HuH-7 (cell line): ENCODE results near the gene ARHGEF17.

Experiments used
- DNase-seq: peaks from one replicate; pipeline ENCODE4 v3.0.0; 2011; ENCODE audit warnings: low spot score

ARHGEF17 gene

DNA sequence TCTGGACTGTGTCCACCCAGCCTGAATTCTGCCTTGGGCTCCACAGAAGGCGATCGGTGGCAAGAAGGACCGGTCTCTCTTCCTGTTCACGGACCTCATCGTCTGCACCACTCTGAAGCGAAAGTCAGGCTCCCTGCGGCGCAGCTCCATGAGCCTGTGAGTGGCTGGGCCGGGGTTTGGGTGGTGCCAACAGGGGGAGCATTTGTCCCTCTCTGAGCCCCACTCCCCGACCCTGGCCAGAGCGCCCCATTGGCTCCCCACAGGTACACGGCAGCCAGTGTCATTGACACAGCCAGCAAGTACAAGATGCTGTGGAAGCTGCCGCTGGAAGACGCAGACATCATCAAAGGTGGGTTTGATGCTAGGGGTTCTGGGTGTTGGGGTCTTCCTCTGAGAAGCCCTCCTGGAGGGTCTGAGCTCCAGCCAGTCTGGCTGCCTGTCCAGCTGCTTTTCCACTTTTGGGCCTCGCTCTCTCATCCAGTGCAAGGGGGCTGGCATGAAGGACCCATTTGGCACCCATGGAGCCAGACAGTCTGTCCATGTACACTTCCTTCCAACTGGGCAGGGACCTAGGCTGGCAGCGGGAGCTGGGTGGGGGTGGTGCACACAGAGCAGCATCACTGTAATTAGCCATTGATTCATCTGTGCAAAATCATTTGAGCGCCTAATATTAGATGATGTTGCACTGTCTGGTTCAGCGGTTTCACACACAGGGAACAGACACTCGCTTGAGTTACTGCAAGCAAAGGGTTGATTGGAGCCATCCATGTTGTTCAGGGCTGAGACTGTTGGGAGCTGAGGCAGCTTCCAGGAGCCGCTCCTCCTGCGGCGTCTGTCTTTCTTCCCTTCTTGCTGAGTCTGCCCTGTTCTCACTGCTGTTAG, 49.1 kb downstream of the ARHGEF17 start:
- DNase-seq, result no peak

DNA sequence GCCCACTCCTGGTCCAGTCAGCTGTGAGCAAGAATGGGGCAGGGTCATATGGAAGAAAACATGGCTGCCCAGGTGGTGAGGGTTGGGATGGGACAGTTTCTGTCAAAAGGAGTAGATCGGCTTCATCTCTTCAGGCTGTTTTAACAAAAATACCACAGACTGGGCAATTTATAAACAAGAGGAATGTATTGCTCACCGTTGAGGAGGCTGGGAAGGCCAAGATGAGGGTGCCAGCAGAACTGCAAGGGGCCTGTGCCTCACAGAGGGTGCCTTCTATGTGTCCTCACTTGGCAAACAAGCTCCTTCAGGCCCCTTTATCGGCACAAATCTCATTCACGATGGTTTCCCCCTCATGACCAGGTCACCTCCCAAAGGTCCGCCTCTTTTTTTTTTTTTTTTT, 50.0 kb downstream of the ARHGEF17 start:
- no peak for DNase-seq

DNA sequence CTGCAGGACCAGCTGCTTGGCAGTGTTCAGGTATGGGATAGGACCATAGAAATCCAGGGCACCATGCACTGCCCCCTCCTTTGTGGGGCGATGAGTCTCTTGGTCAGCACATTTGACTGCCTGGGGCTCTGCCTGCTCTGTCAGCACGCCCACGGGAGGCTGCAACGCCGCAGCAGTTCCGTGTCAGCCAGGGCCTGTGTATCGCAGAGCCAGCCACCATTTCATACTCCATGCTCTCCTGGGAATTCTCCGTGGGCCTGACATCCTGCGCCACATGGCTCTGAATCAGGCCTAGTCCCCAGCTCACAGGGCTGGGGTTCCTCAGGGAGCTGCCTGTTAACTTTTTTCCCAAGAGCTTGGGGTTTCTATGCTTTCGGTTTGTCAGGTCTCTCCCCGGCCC, 51.3 kb downstream of the ARHGEF17 start:
- DNase-seq, result no peak

DNA sequence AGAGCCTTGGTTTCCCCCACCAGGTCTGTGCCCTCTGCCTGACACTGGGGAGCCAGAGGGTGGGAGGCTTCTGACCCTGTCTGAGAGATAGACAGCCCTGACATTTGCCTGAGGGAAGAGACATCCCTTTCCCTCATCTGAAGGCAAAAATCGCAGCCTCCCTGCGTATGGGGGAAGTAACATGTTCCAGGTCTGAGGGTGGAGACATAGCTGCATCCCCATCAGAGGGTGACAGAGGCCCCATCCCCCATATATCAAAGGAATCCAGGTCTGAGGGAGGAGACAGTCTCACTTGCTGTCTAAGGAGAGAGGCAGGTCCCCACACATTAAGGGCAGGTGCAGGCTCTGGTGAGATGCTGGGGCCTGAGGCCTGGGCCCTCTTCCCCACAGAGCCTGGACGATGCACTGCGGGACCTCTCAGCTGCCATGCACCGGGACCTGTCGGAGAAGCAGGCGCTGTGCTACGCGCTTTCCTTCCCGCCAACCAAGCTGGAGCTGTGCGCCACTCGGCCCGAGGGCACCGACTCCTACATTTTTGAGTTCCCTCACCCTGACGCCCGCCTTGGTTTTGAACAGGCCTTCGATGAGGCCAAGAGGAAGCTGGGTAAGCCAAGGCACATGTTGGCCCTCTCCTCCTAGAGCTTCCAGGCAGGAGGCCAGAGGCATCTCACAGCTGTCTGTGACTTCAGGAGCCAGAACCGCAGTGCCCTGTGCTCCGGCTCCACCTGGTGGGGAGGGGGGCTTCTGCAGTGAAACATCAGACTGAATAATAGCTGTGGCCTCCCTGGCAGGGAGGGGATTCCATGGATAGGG, 52.1 kb downstream of the ARHGEF17 start:
- DNase-seq, result peak; percentile 77

DNA sequence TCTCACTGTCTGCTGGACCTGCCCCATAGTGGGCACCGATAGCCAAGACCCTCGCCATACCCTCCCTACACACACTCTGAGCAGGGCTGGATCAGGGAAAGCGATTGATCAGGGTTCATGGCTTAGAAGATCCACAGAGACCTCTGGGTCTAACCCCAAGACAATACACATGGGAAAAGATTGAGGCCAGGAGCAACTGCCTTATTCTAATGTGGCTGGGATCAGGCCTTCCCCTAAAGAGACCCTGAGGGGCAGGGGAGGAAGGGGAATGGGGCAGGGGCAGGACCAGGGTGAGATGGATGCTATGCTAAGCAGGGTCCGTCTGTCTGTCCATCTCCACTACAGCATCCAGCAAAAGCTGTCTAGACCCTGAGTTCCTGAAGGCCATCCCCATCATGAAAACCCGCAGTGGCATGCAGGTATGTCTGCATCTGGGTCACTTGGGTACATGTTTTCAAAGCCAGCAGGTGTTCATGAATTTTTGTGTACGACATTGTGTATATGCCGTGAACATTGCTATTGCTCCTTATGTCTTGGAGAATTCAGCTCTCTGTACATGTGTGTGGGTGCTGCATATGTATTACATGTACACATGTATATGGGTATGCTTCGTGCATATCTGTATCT, 52.8 kb downstream of the ARHGEF17 start:
- DNase-seq, result no peak

DNA sequence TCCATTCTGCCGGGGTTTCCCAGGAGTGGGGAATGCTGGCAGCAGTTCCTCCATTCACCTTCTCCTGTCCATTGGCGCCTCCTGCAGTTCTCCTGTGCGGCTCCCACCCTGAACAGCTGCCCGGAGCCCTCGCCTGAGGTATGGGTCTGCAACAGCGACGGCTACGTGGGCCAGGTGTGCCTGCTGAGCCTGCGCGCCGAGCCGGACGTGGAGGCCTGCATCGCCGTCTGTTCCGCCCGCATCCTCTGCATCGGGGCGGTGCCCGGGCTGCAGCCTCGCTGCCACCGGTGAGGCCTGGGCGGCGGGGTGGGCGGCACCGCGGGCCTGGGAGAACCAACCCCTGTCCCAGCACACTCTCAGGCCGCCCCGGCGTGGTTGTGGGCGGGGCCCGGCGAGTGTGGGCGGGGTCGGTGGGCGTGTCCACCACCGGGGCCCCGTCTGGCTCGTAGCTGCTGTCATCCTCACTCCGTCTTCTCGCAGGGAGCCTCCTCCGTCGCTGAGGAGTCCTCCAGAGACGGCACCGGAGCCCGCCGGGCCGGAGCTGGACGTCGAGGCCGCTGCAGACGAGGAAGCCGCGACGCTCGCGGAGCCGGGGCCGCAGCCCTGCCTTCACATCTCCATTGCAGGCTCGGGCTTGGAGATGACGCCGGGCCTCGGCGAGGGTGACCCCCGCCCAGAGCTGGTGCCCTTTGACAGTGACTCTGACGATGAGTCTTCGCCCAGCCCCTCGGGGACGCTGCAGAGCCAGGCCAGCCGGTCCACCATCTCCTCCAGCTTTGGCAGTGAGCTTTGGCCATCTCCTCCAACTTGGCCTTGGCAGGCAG, 54.1 kb downstream of the ARHGEF17 start:
- DNase-seq, result no peak

DNA sequence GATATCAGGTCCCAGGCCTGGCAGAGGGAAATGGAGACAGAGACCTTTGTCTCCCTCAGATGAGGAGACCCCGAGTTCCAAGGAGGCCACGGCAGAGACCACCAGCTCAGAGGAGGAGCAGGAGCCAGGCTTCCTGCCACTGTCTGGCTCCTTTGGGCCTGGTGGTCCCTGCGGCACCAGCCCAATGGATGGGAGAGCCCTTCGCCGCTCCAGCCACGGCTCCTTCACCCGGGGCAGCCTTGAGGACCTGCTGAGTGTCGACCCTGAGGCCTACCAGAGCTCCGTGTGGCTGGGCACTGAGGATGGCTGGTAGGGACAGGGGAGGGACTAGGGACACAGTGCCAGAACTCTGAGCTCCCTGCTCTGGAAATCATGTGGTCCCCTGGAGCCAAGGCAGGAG, 55.1 kb downstream of the ARHGEF17 start:
- no peak for DNase-seq

DNA sequence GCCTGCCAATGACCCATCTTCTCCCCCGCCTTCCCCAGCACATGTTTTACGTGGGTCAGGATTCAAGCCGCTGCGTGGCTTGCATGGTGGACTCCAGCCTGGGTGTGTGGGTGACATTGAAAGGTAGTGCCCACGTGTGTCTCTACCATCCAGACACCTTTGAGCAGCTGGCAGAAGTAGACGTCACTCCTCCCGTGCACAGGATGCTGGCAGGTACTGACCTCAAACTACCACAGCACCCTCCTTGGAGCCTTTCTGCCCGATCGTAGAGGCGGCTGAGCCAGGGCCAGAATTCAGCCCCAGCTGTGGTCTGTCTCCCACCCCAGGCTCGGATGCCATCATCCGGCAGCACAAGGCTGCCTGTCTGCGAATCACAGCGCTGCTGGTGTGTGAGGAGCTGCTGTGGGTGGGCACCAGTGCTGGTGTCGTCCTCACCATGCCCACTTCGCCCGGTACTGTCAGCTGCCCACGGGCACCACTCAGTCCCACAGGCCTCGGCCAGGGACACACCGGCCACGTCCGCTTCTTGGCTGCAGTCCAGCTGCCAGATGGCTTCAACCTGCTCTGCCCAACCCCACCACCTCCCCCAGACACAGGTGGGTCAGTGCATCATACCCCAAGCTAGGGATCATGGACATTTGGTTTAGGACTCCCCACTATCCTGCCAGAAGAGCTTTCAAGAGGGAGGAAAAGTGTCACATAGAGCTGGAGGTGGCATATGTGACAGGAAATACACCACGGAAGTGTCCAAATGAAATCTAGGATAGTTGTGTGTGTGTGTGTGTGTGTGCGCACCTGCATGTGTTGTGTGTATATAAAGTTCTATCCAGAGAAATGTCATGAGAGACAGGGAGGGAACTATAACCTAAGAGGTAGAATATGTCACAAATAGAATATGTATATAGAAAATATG, 57.5 kb downstream of the ARHGEF17 start:
- no peak for DNase-seq

DNA sequence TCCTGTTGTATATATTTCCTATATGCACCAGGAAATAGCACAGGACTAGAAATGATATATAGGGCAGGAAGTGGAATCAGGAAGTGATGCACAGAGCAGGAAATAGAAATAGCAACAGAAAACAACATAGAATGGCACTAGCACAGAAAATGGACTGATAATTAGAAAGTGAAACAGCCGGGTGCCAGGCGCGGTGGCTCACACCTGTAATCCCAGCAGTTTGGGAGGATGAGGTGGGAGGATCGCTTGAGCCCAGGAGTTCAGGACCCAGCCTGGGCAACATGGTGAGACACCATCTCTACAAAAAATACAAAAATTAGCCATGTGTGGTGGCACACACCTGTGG, 58.2 kb downstream of the ARHGEF17 start:
- DNase-seq, result no peak

DNA sequence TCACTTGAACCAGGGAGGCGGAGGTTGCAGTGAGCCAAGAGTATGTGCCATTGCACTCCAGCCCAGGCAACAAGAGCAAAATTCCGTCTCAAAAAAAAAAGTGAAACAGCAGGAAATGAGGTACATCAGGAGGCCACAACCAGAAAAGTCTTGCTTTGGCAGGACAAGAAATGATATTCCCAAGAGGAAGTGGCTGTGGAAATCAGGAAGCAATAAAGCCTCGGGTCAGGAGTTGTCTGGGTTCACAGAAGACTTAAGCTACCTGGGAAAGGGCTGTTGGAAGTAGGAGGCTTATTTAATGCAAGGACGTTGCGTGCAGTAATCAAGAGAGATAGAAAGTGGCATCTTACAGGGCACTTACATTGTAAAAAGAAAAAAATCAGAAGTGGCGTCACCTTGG, 58.9 kb downstream of the ARHGEF17 start:
- DNase-seq, result no peak

DNA sequence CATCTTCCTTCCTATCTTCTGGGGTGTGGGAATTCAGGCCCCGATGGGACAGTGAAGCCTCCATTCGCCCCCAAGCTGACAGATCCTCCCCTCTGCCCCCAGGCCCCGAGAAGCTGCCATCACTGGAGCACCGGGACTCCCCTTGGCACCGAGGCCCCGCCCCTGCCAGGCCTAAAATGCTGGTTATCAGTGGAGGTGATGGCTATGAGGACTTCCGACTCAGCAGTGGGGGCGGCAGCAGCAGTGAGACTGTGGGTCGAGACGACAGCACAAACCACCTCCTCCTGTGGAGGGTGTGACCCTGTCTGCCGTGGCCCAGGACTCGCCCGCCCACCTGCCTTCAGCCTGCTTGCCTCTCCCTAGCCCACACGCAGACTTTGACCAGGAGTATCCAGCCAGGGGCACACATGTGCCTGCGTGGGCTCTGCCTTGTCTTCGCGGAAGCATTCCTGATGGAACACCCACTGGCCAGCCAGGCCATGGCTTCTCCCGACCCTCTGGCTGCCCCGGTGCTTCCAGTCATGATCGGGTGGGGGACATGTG, 59.5 kb downstream of the ARHGEF17 start:
- DNase-seq, result no peak

DNA sequence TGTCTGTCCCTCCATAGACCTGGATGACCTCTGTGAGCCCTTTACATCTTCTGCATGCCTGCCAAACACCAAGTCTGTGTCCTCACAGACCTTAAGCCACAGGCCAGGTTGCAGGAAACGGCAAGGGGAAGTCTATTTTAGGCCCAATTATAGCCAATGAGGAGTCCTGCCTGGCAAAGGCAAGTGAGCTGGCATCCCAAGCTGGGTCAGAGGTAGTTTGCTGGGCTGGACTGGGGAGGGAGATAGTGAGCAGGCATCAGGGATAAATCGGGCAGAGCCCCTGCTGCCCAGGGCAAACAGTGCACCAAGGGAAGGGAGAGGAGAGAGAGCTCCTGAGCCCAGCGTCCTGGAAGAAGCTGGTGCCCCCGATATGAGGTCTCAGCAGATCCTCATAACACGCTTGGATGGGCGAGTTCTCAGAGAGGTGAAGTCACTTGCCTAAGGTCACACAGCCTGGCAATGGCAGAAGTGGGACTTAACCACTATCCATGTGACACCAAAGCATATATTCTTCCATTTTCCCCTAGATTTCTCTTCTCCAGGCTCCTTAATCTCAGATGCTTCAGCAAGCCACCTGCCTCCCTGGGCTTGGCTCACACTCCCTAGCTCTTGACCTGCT, 64.4 kb downstream of the ARHGEF17 start:
- DNase-seq, result no peak

DNA sequence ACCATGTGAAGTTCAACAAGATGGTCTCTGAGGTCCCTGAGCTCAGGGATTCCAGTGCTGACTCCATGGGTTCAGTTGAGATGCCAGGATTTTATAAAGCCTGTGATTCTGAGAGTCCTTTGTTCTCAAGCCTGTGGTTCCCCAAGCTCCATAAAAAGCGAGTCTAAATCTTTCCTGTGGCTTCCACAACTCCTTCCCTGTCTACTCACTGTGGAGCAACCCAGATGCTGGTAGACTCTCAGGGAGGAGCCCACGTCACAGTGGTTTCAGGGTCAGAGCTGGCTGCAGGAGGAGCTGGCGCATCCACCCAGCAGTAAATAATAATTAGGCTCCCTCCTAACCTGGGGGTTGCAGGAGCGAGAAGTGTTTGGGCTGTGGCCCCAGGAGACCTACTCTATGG, 66.1 kb downstream of the ARHGEF17 start:
- DNase-seq, result no peak

DNA sequence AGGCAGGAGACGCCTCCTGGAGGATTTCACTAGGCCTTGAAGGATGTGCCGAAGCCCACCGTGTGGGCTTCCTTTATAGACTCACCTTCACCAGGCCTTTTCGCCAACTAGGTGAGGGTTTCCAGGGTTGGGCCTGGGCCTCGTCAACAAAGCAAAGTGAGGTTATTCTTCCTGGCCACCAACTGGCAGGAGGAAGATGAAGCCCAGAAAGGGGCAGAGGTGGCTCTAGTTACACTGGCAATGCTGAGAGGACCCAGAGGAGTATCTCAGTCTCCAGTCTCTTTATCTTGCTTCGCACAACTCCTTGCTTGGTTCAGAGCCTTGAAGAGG, 67.7 kb downstream of the ARHGEF17 start:
- no peak for DNase-seq

DNA sequence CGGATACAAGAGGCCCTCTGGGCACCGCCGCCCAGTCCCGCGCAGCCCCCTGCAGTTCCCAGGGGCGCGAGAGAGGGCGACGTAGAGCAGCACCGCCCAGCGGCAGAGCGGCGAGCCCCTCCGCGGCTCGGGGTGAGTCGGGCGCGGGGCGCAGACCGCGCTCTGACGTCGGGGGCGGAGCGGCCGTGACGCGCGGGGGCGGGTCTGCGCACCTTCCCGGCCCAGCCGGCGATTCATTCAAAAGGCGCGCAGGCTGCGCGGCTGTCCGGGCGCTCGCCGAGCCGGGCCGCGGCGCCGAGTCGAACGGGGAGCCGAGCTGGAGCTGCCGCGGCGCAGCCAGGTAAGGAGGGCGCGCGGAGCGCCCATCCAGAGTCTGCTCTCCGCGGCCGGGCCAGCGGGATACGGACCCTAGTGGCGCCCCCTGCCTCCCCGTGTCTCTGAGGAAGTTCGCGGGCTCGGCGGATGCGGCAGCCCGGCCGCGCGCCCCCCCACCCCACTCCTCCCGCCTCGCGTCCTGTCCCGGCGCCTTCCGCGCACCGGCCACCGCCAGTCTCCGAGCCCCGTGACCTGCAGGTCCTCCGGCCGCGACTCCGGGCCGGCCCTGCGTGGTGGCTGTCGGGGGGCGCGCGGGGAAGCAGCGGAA, 68.2 kb downstream of the ARHGEF17 start, which contains the start of gene RELT:
Gene RELT (plus strand): TSS at position 240 of the 643 bp plus-strand sequence. CDS start 12,738 bp downstream, outside the sequence.
- peak; percentile 95 for DNase-seq

DNA sequence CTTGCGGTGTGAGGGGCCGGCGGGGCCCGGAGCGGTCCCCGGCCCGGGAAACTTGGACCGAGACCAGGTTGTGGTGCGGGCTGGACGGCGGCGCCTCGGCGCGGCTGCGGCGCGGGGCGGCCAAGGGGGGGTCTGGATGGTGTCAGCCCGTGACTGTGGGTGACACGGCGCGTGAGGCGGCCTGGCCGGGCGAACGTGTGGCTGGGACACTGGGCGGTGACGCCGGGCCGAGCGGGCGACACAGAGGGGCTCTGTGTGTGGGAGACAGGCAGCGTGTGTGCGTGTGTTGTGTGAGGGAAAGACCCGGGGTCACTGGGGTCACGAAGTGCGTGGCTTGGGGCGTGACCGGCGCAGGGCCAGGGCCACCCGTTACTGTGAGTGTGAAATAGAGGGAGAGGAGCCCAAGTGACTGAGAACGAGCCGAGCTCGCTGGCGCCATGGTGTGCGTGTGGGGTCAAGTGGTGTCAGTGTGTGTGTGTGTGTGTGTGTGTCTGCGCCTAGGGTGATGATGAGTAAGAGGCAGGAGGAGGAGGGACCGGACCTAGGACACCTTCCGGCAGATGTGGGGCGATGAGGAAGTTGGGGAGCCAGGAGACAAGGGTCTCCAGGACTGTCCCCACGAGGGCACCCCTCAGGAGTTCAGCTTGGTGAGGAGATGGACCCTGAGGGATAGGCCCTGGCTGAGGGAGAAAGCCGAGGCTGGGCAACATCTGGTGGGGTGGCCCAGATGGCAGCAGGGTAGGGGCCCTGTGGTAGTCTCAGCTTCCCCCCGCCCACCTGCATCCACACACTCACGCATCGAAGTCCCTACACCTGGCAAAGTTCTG, 68.9 kb downstream of the ARHGEF17 start:
- peak; percentile 66 for DNase-seq

DNA sequence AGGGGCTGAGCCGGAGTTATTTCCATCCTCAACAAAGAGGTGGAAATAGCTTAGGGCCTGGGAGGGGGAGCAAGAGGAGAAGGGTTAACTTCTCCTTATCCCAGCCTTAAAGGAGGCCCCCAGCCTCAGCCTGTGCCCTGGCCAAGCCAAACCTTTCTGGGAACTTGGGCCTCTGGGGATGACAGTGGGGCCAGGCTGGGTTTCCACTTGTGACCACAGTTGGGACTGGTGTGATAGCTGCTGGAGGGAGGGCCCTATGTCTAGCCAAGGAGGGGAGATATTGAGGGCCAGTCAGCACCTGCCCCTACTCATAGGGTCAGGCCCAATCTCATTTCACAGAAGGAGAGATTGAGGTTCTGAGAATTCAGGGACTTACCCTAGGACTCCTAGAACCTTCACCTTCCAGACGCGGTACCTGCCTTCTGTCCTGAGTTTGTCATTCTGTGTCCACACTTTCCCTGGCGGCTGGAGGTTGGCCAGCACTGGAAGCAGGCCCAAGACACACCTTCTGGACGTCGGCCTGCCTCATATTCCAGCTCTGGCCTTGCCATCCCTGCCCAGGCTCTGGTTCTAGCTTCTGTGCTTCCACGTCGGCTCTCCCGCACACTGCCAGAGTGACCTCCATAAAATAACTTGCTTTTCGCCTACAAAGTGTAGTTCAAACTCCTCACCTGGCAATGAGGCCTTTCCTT, 71.3 kb downstream of the ARHGEF17 start:
- DNase-seq, result no peak

DNA sequence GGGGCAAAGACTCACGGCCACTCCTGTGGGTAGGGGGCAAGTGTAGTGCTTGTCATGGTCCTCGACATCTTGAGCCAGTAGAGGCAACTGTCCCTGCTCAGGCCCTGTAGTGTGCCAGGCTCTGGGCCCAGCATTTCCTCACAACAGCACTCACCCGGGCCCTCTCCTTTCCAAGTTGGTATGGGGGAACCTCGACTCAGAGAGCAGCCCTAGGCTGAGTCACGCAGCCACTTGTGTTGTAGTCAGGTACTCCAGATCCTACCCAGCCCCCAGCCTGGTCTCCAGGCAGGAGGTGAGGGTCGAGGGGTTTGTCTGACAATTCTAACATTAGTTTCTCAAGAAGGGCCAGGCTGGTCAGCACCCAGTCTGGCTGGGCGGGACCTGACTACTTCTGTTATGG, 72.3 kb downstream of the ARHGEF17 start:
- DNase-seq, result no peak
